ENCODE results near the gene MTERF2. TPM values are rescaled to one million over a fixed set of nuclear protein-coding genes. Genes with fewer than 3 reads are reported as not detected.
"Not testable (repeated sequence)": the region's sequence is repeated elsewhere in the genome, so short reads cannot be mapped to it uniquely, and the experiment has no call there.

The MTERF2 gene
- total RNA-seq, 1 donor from 2014 or later = 15.2 TPM

GRCh38 chr12:106997916-106998315, 11.0 kb upstream of the MTERF2 start:
- ATAC-seq (no peak), DNase-seq (ENCODE audit: low spot score) (no peak)
- intact Hi-C loops (cut with DNase I) = no loop called here

- DNase-seq (ENCODE audit: low spot score); ATAC-seq; intact Hi-C loops (cut with DNase I): not testable (repeated sequence)
These were observed 9.2 kb upstream of the MTERF2 start for GRCh38 chr12:106996102-106996501.

- intact Hi-C loops (cut with DNase I) = no loop called here
These were observed 7.8 kb upstream of the MTERF2 start for GRCh38 chr12:106994579-106995220.

GRCh38 chr12:106987846-106988245, 900 bp upstream of the MTERF2 start:
- intact Hi-C loops (cut with DNase I) = no loop called here
- DNase-seq (ENCODE audit: low spot score) (no peak), ATAC-seq (no peak)

More at GRCh38 chr12:106994579-106995220, 7.8 kb upstream of the MTERF2 start:
- DNase-seq (ENCODE audit: low spot score) (no peak), ATAC-seq (no peak)

GRCh38 chr12:106986135-106986534, 811 bp downstream of the MTERF2 start:
- intact Hi-C loops (cut with DNase I) = no loop called here
- DNase-seq (ENCODE audit: low spot score) (no peak), ATAC-seq (no peak)

GRCh38 chr12:106985479-106985878, 1.5 kb downstream of the MTERF2 start:
- no peak for DNase-seq (ENCODE audit: low spot score)
- intact Hi-C loops (cut with DNase I) = no loop called here
- no peak for ATAC-seq

GRCh38 chr12:106984588-106985137, 2.3 kb downstream of the MTERF2 start:
- no peak for ATAC-seq
- intact Hi-C loops (cut with DNase I) = no loop called here
- DNase-seq (ENCODE audit: low spot score) = no peak

GRCh38 chr12:106982229-106982628, 4.7 kb downstream of the MTERF2 start:
- intact Hi-C loops (cut with DNase I) = no loop called here
- DNase-seq (ENCODE audit: low spot score) = no peak
- ATAC-seq = no peak

- ATAC-seq = no peak
- intact Hi-C loops (cut with DNase I) = no loop called here
- no peak for DNase-seq (ENCODE audit: low spot score)
These were observed 5.2 kb downstream of the MTERF2 start for GRCh38 chr12:106981788-106982187.

- no peak for DNase-seq (ENCODE audit: low spot score)
- intact Hi-C loops (cut with DNase I) = no loop called here
- peak; percentile 68 for ATAC-seq
These were observed 6.0 kb downstream of the MTERF2 start for GRCh38 chr12:106980944-106981343.

- intact Hi-C loops (cut with DNase I) = no loop called here
- peak; percentile 79 for DNase-seq (ENCODE audit: low spot score)
- peak; percentile 46 for ATAC-seq
These were observed 8.7 kb downstream of the MTERF2 start for GRCh38 chr12:106978035-106978800.

GRCh38 chr12:106976668-106977067, 10.3 kb downstream of the MTERF2 start:
- intact Hi-C loops (cut with DNase I) = no loop called here
- DNase-seq (ENCODE audit: low spot score) = no peak
- no peak for ATAC-seq

GRCh38 chr12:106975993-106976658, 10.8 kb downstream of the MTERF2 start:
- no peak for DNase-seq (ENCODE audit: low spot score)
- ATAC-seq = peak; percentile 40
- intact Hi-C loops (cut with DNase I) = no loop called here

- no peak for ATAC-seq
These were observed 11.8 kb downstream of the MTERF2 start for GRCh38 chr12:106975098-106975497.

GRCh38 chr12:106974511-106974910, 12.4 kb downstream of the MTERF2 start:
- ATAC-seq (no peak), DNase-seq (ENCODE audit: low spot score) (no peak)
- intact Hi-C loops (cut with DNase I) = no loop called here

More at GRCh38 chr12:106975098-106975497, 11.8 kb downstream of the MTERF2 start:
- no peak for DNase-seq (ENCODE audit: low spot score)
- intact Hi-C loops (cut with DNase I) = no loop called here

- ATAC-seq (no peak), DNase-seq (ENCODE audit: low spot score) (no peak)
- intact Hi-C loops (cut with DNase I) = no loop called here
These were observed 13.4 kb downstream of the MTERF2 start for GRCh38 chr12:106973545-106973944.

- intact Hi-C loops (cut with DNase I) = no loop called here
- DNase-seq (ENCODE audit: low spot score) = no peak
- no peak for ATAC-seq
These were observed 15.9 kb downstream of the MTERF2 start for GRCh38 chr12:106971065-106971464.

- DNase-seq (ENCODE audit: low spot score) (no peak), ATAC-seq (no peak)
- intact Hi-C loops (cut with DNase I) = no loop called here
These were observed 22.4 kb downstream of the MTERF2 start for GRCh38 chr12:106964526-106964925.

GRCh38 chr12:106962286-106962685, 24.7 kb downstream of the MTERF2 start:
- no peak for DNase-seq (ENCODE audit: low spot score)
- ATAC-seq = no peak
- intact Hi-C loops (cut with DNase I) = no loop called here

- intact Hi-C loops (cut with DNase I) = no loop called here
These were observed 26.5 kb downstream of the MTERF2 start for GRCh38 chr12:106960443-106960842.

More at GRCh38 chr12:106960443-106960842, 26.5 kb downstream of the MTERF2 start:
- ATAC-seq (no peak), DNase-seq (ENCODE audit: low spot score) (no peak)
